Measurements from ENCODE around the gene CBY3.

GRCh38 chr5:179648410-179648809, 32.4 kb downstream of the CBY3 start:
- TF ChIP-seq EP300 (conservative IDR thresholded peaks at IDR 0.05; ENCODE audit: poor library complexity, severe bottlenecking) (no peak), CTCF (IDR thresholded peaks at IDR 0.05; ENCODE audit: poor library complexity, severe bottlenecking) (no peak), TAF1 (IDR thresholded peaks at IDR 0.05; ENCODE audit: low read depth) (no peak), EZH2 (IDR thresholded peaks at IDR 0.05; ENCODE audit: borderline replicate concordance, insufficient read depth, low read length, poor library complexity, severe bottlenecking) (no peak), MXI1 (conservative IDR thresholded peaks at IDR 0.05; ENCODE audit: poor library complexity, severe bottlenecking) (no peak), POLR2AphosphoS5 (IDR thresholded peaks at IDR 0.05) (no peak), SMC3 (conservative IDR thresholded peaks at IDR 0.05; ENCODE audit: poor library complexity) (no peak)

Data from neural cell (in vitro differentiated cells).